ENCODE data around the gene CCL19.
"Not testable (repeated sequence)": the region's sequence is repeated elsewhere in the genome, so short reads cannot be mapped to it uniquely, and the experiment has no call there.

The CCL19 gene

GRCh38 chr9:34690983-34691935, at the start of gene CCL19:
TSS of gene CCL19 (minus strand) at chr9:34691276. CDS start at chr9:34691139, 137 bp downstream.
- no peak for DNase-seq (ENCODE audit: low spot score)

GRCh38 chr9:34740176-34740575, 49.1 kb upstream of the CCL19 start:
- DNase-seq (ENCODE audit: low spot score) = not testable (repeated sequence)

GRCh38 chr9:34737677-34738260, 46.7 kb upstream of the CCL19 start:
- no peak for DNase-seq (ENCODE audit: low spot score)

- no peak for DNase-seq (ENCODE audit: low spot score)
Measured at GRCh38 chr9:34734720-34735119, 43.6 kb upstream of the CCL19 start.

- DNase-seq (ENCODE audit: low spot score) = no peak
Measured at GRCh38 chr9:34732886-34733285, 41.8 kb upstream of the CCL19 start.

GRCh38 chr9:34732478-34732877, 41.4 kb upstream of the CCL19 start:
- DNase-seq (ENCODE audit: low spot score) = no peak

- DNase-seq (ENCODE audit: low spot score) = no peak
Measured at GRCh38 chr9:34723141-34723540, 32.1 kb upstream of the CCL19 start.

- not testable (repeated sequence) for DNase-seq (ENCODE audit: low spot score)
Measured at GRCh38 chr9:34719769-34720025, 28.6 kb upstream of the CCL19 start.

- no peak for DNase-seq (ENCODE audit: low spot score)
Measured at GRCh38 chr9:34719021-34719768, 28.1 kb upstream of the CCL19 start.

- DNase-seq (ENCODE audit: low spot score) = no peak
Measured at GRCh38 chr9:34717996-34718614, 27.0 kb upstream of the CCL19 start.

- DNase-seq (ENCODE audit: low spot score) = no peak
Measured at GRCh38 chr9:34716711-34717110, 25.6 kb upstream of the CCL19 start.

- no peak for DNase-seq (ENCODE audit: low spot score)
Measured at GRCh38 chr9:34715639-34716215, 24.7 kb upstream of the CCL19 start.

GRCh38 chr9:34714007-34714406, 22.9 kb upstream of the CCL19 start:
- DNase-seq (ENCODE audit: low spot score) = no peak

GRCh38 chr9:34712140-34712539, 21.1 kb upstream of the CCL19 start:
- no peak for DNase-seq (ENCODE audit: low spot score)

- no peak for DNase-seq (ENCODE audit: low spot score)
Measured at GRCh38 chr9:34710023-34710422, 18.9 kb upstream of the CCL19 start, which contains the start of gene CCL21. TSS of gene CCL21 (minus strand) at chr9:34710136. CDS start at chr9:34710066, 70 bp downstream.

- DNase-seq (ENCODE audit: low spot score) = no peak
Measured at GRCh38 chr9:34709196-34709978, 18.3 kb upstream of the CCL19 start.

- no peak for DNase-seq (ENCODE audit: low spot score)
Measured at GRCh38 chr9:34707130-34707529, 16.1 kb upstream of the CCL19 start.

GRCh38 chr9:34701769-34702736, 11.0 kb upstream of the CCL19 start:
- peak; percentile 84 for DNase-seq (ENCODE audit: low spot score)

GRCh38 chr9:34701023-34701768, 10.1 kb upstream of the CCL19 start:
- peak; percentile 77 for DNase-seq (ENCODE audit: low spot score)
